HepG2 (cell line): ENCODE data around the gene CCT3. TPM values are rescaled to one million over a fixed set of nuclear protein-coding genes. Genes with fewer than 3 reads are reported as not detected.
A peak's percentile ranks its signal among the peaks of the same experiment; 100 is the strongest.

Experiments
- AKAP8 ChIP-seq: sonication (generic); formaldehyde crosslinking; IDR thresholded peaks from 2 replicates; pipeline ENCODE4 v1.5.1; 2020; ENCODE audit warnings: mild to moderate bottlenecking, missing genetic modification reagents
- ARID4A ChIP-seq: sonication (generic); formaldehyde crosslinking; IDR thresholded peaks from 2 replicates; pipeline ENCODE4 v1.5.0; 2020; ENCODE audit warnings: mild to moderate bottlenecking, missing genetic modification reagents, borderline replicate concordance
- CREB3 ChIP-seq: sonication (generic); formaldehyde crosslinking; IDR thresholded peaks from 2 replicates; pipeline ENCODE4 v1.5.0; 2020; ENCODE audit warnings: missing genetic modification reagents
- HOXA3 ChIP-seq: sonication (generic); formaldehyde crosslinking; IDR thresholded peaks from 2 replicates; pipeline ENCODE4 v1.5.0; 2020; ENCODE audit warnings: missing genetic modification reagents
- HOXA5 ChIP-seq: sonication (generic); formaldehyde crosslinking; IDR thresholded peaks from 2 replicates; pipeline ENCODE4 v1.4.0; 2020; ENCODE audit warnings: missing genetic modification reagents
- IKZF4 ChIP-seq: sonication (generic); formaldehyde crosslinking; IDR thresholded peaks from 2 replicates; pipeline ENCODE4 v1.5.1; 2020; ENCODE audit warnings: borderline replicate concordance, mild to moderate bottlenecking, low read depth, missing genetic modification reagents; ENCODE audit errors: not compliant biosample characterization
- MTF1 ChIP-seq: sonication (generic); formaldehyde crosslinking; IDR thresholded peaks from 2 replicates; pipeline ENCODE4 v1.5.0; 2020; ENCODE audit warnings: missing genetic modification reagents
- TFDP2 ChIP-seq: sonication (generic); formaldehyde crosslinking; IDR thresholded peaks from 2 replicates; pipeline ENCODE4 v1.4.0; 2020; ENCODE audit warnings: missing genetic modification reagents
- YEATS2 ChIP-seq: sonication (generic); formaldehyde crosslinking; IDR thresholded peaks from 2 replicates; pipeline ENCODE4 v1.4.0; 2020; ENCODE audit warnings: missing genetic modification reagents, borderline replicate concordance
- polyA plus RNA-seq, 8 experiments: library from polyadenylated mRNA; depleted of rRNA in 3 of 8; stranded (reverse) in 7 of 8; unstranded in 1 of 8; fragments of >200 nt; fragmentation: Illumina TruSeq in 4 of 8; extraction: Trizol in 4 of 8; gene quantifications; 2 replicates each; pipeline versions ENCODE4 v1.2.1 to v1.2.3, GENCODE V29; 2011 to 2016; ENCODE audit warnings: low read depth in 4 of 8, missing spikeins in 1 of 8, mixed read lengths in 1 of 8; ENCODE audit not compliant: insufficient read depth in 1 of 8
- total RNA-seq, 5 experiments: library from RNA; depleted of rRNA; stranded (reverse); fragments of >200 nt; fragmentation: Illumina TruSeq; extraction: Trizol; gene quantifications; 2 replicates each; pipeline ENCODE4 v1.2.3, GENCODE V29; 2016; ENCODE audit warnings: low read depth in 1 of 5
- TF ChIP-seq, protein P1 (sequence below): sonication (generic); formaldehyde crosslinking; IDR thresholded peaks from 2 replicates; pipeline ENCODE4 v1.4.0; 2020; ENCODE audit warnings: missing genetic modification reagents, borderline replicate concordance
- TF ChIP-seq, protein P2 (sequence below): IDR thresholded peaks from 2 replicates; pipeline ENCODE4 v1.4.0; 2020; ENCODE audit warnings: mild to moderate bottlenecking, missing genetic modification reagents

The CCT3 gene
- total and polyA plus RNA-seq, 2 of the 13 experiments (the other 11 are each of a cell fraction or from before 2014, with no cell fraction given), result 319 to 615 TPM

DNA sequence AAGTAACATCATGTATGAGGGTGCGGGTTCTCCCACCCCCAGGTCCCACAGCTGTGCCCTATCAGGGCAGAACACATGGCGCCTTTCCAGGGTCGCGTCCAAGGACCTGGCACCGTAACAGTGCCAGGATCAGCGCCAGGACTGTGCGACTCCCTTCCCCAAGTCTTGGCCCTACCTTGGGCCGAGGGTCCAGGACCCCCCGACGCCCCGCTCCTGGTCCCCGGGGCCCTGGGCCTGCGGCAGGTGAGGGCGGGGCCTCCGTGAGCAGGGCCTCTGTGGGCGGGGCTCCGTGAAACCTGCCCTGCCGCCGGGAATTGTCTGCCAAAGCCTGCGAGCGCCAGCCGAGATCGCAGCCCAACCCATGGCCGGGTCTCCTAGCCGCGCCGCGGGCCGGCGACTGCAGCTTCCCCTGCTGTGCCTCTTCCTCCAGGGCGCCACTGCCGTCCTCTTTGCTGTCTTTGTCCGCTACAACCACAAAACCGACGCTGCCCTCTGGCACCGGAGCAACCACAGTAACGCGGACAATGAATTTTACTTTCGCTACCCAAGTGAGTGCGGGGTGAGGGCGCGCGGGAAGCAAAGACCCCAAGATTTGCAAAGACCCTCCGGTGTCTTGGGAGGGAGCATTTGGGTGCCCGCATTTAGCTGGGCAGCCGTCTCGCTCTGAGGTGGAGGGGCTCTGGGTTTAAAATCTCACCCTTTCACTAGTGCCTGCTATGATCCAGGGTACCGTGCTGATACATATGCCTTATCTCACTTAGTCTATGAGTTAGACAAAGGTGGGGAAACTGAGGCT lies 31.0 kb upstream of the CCT3 start, which contains the start of gene RHBG (continued):
- TF ChIP-seq, protein P1, sequence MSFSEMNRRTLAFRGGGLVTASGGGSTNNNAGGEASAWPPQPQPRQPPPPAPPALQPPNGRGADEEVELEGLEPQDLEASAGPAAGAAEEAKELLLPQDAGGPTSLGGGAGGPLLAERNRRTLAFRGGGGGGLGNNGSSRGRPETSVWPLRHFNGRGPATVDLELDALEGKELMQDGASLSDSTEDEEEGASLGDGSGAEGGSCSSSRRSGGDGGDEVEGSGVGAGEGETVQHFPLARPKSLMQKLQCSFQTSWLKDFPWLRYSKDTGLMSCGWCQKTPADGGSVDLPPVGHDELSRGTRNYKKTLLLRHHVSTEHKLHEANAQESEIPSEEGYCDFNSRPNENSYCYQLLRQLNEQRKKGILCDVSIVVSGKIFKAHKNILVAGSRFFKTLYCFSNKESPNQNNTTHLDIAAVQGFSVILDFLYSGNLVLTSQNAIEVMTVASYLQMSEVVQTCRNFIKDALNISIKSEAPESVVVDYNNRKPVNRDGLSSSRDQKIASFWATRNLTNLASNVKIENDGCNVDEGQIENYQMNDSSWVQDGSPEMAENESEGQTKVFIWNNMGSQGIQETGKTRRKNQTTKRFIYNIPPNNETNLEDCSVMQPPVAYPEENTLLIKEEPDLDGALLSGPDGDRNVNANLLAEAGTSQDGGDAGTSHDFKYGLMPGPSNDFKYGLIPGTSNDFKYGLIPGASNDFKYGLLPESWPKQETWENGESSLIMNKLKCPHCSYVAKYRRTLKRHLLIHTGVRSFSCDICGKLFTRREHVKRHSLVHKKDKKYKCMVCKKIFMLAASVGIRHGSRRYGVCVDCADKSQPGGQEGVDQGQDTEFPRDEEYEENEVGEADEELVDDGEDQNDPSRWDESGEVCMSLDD (CRISPR knock-in tag), result peak; percentile 73; the same call in 1 of the 2 replicates
- TF ChIP-seq HOXA3 (CRISPR knock-in tag), result peak; percentile 81; the same call in 1 of the 2 replicates
- peak; percentile 72; the same call in 1 of the 2 replicates for TF ChIP-seq ARID4A
- TF ChIP-seq IKZF4, result no peak
- 0 out of 2 replicates have a peak, but pooled peaks have one; percentile 29 for TF ChIP-seq MTF1 (CRISPR knock-in tag)
- peak; percentile 55 for TF ChIP-seq TFDP2 (CRISPR knock-in tag)
- 0 out of 2 replicates have a peak, but pooled peaks have one; percentile 24 for TF ChIP-seq YEATS2 (CRISPR knock-in tag)
- TF ChIP-seq, protein P2, sequence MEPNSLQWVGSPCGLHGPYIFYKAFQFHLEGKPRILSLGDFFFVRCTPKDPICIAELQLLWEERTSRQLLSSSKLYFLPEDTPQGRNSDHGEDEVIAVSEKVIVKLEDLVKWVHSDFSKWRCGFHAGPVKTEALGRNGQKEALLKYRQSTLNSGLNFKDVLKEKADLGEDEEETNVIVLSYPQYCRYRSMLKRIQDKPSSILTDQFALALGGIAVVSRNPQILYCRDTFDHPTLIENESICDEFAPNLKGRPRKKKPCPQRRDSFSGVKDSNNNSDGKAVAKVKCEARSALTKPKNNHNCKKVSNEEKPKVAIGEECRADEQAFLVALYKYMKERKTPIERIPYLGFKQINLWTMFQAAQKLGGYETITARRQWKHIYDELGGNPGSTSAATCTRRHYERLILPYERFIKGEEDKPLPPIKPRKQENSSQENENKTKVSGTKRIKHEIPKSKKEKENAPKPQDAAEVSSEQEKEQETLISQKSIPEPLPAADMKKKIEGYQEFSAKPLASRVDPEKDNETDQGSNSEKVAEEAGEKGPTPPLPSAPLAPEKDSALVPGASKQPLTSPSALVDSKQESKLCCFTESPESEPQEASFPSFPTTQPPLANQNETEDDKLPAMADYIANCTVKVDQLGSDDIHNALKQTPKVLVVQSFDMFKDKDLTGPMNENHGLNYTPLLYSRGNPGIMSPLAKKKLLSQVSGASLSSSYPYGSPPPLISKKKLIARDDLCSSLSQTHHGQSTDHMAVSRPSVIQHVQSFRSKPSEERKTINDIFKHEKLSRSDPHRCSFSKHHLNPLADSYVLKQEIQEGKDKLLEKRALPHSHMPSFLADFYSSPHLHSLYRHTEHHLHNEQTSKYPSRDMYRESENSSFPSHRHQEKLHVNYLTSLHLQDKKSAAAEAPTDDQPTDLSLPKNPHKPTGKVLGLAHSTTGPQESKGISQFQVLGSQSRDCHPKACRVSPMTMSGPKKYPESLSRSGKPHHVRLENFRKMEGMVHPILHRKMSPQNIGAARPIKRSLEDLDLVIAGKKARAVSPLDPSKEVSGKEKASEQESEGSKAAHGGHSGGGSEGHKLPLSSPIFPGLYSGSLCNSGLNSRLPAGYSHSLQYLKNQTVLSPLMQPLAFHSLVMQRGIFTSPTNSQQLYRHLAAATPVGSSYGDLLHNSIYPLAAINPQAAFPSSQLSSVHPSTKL, result peak; percentile 71
- TF ChIP-seq CREB3 (CRISPR knock-in tag), result peak; percentile 73; the same call in 1 of the 2 replicates
- 0 out of 2 replicates have a peak, but pooled peaks have one; percentile 33 for TF ChIP-seq AKAP8 (CRISPR knock-in tag)
- TF ChIP-seq HOXA5 (CRISPR knock-in tag), result peak; percentile 82
